Measurements from ENCODE around the gene DAB2IP.

Gene DAB2IP

DNA sequence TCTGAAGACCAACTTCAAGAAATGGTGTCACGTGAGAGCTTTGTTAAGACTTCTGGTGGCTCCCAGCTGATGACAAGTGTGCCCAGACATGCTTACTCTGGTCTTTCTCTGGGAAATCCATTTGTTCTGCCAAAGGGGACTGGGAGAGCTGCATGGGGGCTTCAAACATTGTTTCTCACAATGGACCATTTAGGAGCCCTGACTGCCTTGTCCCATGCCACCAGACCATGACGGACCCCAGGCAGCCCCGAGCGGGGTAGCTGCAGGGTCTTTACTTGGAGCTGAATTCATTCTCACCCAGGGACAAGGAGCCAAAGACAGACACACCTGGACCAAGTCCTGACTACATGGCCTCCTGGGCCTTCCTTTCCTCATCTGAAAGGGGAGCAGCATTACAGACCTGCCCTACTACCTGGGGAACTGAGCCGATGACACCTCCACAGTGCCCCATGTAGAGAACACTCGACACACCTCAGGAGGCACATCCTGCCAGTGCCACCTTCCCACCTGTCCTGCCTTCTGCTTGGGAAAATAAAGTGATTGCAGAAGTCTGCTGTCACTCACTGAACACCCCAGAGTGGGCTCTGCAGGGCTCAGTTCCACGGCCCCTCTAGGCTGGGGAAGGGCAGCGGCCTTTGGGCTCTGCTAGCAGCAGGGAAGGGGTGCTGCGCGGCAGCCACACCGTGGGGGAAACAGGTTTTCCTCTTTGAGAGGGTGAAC, 169.0 kb downstream of the DAB2IP start:
- H3K4me1 ChIP-seq (ENCODE audit: control insufficient read depth in 2 of 2, insufficient read depth in 1 of 2, low read depth in 1 of 2, low read length in 2 of 2), result peaks cover 23 to 29% of the 10 kb centered on the region in 2 donors
- WGBS, 2 donors (ENCODE audit: extremely low coverage in 2 of 2, insufficient read length in 2 of 2, insufficient replicate concordance in 1 of 2), result no CpG with 5 or more reads among the region's 11 CpGs

DNA sequence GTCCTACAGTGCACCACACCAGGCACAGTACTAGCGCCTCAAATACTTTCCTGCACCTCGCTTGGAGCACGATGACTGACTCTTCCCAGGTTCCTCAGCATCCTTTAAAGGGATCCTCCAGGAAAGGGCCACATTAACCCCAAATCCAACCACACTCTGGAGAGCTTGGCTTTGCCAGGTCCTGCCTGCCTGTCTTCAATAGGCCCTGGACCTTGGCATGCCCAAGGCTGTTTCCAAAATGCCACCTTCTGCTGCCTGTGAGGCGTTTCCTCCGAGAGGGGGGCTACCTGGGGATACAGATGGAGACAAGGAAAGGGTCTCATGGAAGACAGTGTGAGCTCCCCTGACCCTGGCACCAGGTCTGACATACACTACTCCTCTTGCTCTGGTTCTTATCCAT, 169.9 kb downstream of the DAB2IP start:
- H4K8ac ChIP-seq (ENCODE audit: low read depth, low read length), result no peak overlapping the region
- H3K4ac ChIP-seq (ENCODE audit: low read length), result no peak overlapping the region
- H3K4me2 ChIP-seq (ENCODE audit: insufficient read depth, low read length, poor library complexity, severe bottlenecking), result no peak overlapping the region
- no CpG with 5 or more reads among the region's 5 CpGs for WGBS, 2 donors (ENCODE audit: extremely low coverage in 2 of 2, insufficient read length in 2 of 2, insufficient replicate concordance in 1 of 2)
- no peak overlapping the region for H4K91ac ChIP-seq (ENCODE audit: low read depth, low read length, poor library complexity)
- peaks cover 21 to 22% of the 10 kb centered on the region in 2 donors for H3K4me1 ChIP-seq (ENCODE audit: control insufficient read depth in 2 of 2, insufficient read depth in 1 of 2, low read depth in 1 of 2, low read length in 2 of 2)
- H3K23ac ChIP-seq (ENCODE audit: low read depth, low read length, poor library complexity), result no peak overlapping the region
- no peak for DNase-seq (ENCODE audit: low spot score)
- peak overlapping the region; percentile 57 for H3K14ac ChIP-seq (ENCODE audit: low read length)
- H3K9me3 ChIP-seq (replicated peaks in 1 of 2; ENCODE audit: control insufficient read depth in 2 of 2, insufficient read depth in 1 of 2, low read depth in 1 of 2, low read length in 2 of 2), result peaks cover 0 to 2% of the 10 kb centered on the region in 2 donors
- H3K4me3 ChIP-seq (ENCODE audit: low read length in 2 of 2), result no peak overlapping the region
- H3K27ac ChIP-seq (replicated peaks; ENCODE audit: low read length), result no peak overlapping the region
- no peaks in the 10 kb centered on the region for H3K79me1 ChIP-seq (ENCODE audit: low read depth, low read length)
- H2AFZ ChIP-seq (ENCODE audit: low read length), result no peak overlapping the region
- no peak overlapping the region for H3K18ac ChIP-seq (ENCODE audit: low read length)
- no peak overlapping the region for H3K9ac ChIP-seq (ENCODE audit: low read depth, low read length, poor library complexity)
- no peaks in the 10 kb centered on the region for H3K36me3 ChIP-seq (replicated peaks in 1 of 2; ENCODE audit: control insufficient read depth in 2 of 2, insufficient read depth in 2 of 2, low read length in 2 of 2)
- no peak overlapping the region for H2BK120ac ChIP-seq (ENCODE audit: low read depth, low read length)
- H2BK15ac ChIP-seq (ENCODE audit: low read length), result peak overlapping the region; percentile 13
- H2BK5ac ChIP-seq (ENCODE audit: low read length), result no peak overlapping the region
- no peak overlapping the region for H2BK12ac ChIP-seq (ENCODE audit: low read length)
- peak overlapping the region; percentile 81 for H2AK5ac ChIP-seq (ENCODE audit: low read depth, low read length)
- H3K27me3 ChIP-seq (ENCODE audit: control insufficient read depth in 3 of 3, insufficient read depth in 3 of 3, low read depth in 1 of 3, low read length in 3 of 3), result peaks cover 0 to 41% (median 0%) of the 10 kb centered on the region in 3 experiments

More for the DNA sequence above, 169.0 kb downstream of the DAB2IP start:
- Histone ChIP-seq H3K36me3 (replicated peaks in 1 of 2; ENCODE audit: control insufficient read depth in 2 of 2, insufficient read depth in 2 of 2, low read length in 2 of 2) (no peaks in the 10 kb centered on the region), H2AK5ac (ENCODE audit: low read depth, low read length) (peak overlapping the region; percentile 33), H3K23ac (ENCODE audit: low read depth, low read length, poor library complexity) (no peak overlapping the region), H2BK15ac (ENCODE audit: low read length) (peak overlapping the region; percentile 41), H3K18ac (ENCODE audit: low read length) (peak overlapping the region; percentile 17), H3K14ac (ENCODE audit: low read length) (no peak overlapping the region), H3K4me3 (ENCODE audit: low read length in 2 of 2) (peak overlapping the region in 1 of 2 donors; percentile 26), H3K9me3 (replicated peaks in 1 of 2; ENCODE audit: control insufficient read depth in 2 of 2, insufficient read depth in 1 of 2, low read depth in 1 of 2, low read length in 2 of 2) (peaks cover 0 to 2% of the 10 kb centered on the region in 2 donors), H2BK120ac (ENCODE audit: low read depth, low read length) (peak overlapping the region; percentile 12), H2BK5ac (ENCODE audit: low read length) (peak overlapping the region; percentile 56), H3K27me3 (ENCODE audit: control insufficient read depth in 3 of 3, insufficient read depth in 3 of 3, low read depth in 1 of 3, low read length in 3 of 3) (peaks cover 0 to 49% (median 0%) of the 10 kb centered on the region in 3 experiments), H4K8ac (ENCODE audit: low read depth, low read length) (no peak overlapping the region), H2AFZ (ENCODE audit: low read length) (peak overlapping the region; percentile 77), H3K4me2 (ENCODE audit: insufficient read depth, low read length, poor library complexity, severe bottlenecking) (peak overlapping the region; percentile 49), H3K9ac (ENCODE audit: low read depth, low read length, poor library complexity) (no peak overlapping the region), H3K27ac (replicated peaks; ENCODE audit: low read length) (peak overlapping the region; percentile 22), H3K79me1 (ENCODE audit: low read depth, low read length) (no peaks in the 10 kb centered on the region), H2BK12ac (ENCODE audit: low read length) (no peak overlapping the region), H4K91ac (ENCODE audit: low read depth, low read length, poor library complexity) (no peak overlapping the region), H3K4ac (ENCODE audit: low read length) (no peak overlapping the region)
- no peak for DNase-seq (ENCODE audit: low spot score)

DNA sequence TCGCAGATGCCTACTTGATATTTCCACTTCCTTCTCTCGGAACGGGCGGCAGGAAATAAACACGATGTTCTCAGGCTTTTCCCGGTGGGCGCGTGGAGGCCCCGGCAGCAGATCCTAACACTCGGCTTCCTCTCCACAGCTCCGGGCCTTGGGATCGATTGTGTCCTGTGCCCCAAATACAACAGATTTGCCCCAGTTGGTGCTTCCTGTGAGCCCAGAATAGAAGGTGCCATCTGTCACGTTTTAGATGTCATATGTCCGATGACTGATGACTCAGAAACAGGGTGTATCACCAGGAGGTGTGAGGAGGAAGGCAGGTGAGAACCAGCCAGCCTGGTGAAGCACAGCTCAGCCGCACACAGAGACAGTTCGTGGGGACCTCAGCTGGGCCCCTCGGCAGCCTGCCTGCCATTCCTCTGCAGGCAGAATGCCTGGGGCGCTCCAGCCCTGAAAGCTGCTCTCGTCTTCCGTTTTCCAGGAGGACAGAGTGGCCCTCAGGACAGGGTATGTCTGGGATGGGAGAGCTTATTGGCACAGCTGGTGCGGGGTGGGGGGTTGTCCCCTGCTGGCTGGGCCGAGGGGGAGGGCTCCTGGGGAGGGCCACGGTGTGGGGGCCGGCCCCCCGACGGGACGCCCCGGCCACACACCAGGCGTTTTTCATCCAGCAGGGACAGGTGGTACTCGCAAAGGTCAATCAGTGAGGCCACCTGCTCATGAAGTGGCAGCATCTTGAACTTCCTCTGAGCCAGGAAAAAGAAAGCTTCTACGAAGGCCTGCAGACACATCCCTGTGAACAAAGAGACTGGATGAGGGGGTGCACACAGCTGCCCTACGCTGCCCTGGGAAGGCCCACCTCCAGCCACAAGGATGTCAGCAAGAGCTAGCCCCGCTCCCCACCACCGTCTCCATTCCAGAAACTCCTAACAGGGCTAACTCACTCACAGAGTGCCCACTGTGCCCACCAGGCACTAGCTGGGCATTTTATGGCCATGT, 171.0 kb downstream of the DAB2IP start:
- no peak overlapping the region for H2BK5ac ChIP-seq (ENCODE audit: low read length)
- no peak overlapping the region for H3K14ac ChIP-seq (ENCODE audit: low read length)
- no peak overlapping the region for H2BK12ac ChIP-seq (ENCODE audit: low read length)
- no peak overlapping the region for H3K9ac ChIP-seq (ENCODE audit: low read depth, low read length, poor library complexity)
- peaks cover 20% of the 10 kb centered on the region in 2 donors for H3K4me1 ChIP-seq (ENCODE audit: control insufficient read depth in 2 of 2, insufficient read depth in 1 of 2, low read depth in 1 of 2, low read length in 2 of 2)
- no peak overlapping the region for H3K23ac ChIP-seq (ENCODE audit: low read depth, low read length, poor library complexity)
- no peak overlapping the region for H3K4ac ChIP-seq (ENCODE audit: low read length)
- H3K36me3 ChIP-seq (replicated peaks in 1 of 2; ENCODE audit: control insufficient read depth in 2 of 2, insufficient read depth in 2 of 2, low read length in 2 of 2), result no peaks in the 10 kb centered on the region
- no peak overlapping the region for H2AFZ ChIP-seq (ENCODE audit: low read length)
- H3K27ac ChIP-seq (replicated peaks; ENCODE audit: low read length), result no peak overlapping the region
- DNase-seq (ENCODE audit: low spot score), result no peak
- H2BK120ac ChIP-seq (ENCODE audit: low read depth, low read length), result no peak overlapping the region
- no peak overlapping the region for H3K4me2 ChIP-seq (ENCODE audit: insufficient read depth, low read length, poor library complexity, severe bottlenecking)
- no peak overlapping the region for H4K8ac ChIP-seq (ENCODE audit: low read depth, low read length)
- no peaks in the 10 kb centered on the region for H3K79me1 ChIP-seq (ENCODE audit: low read depth, low read length)
- no peaks in the 10 kb centered on the region for H3K9me3 ChIP-seq (replicated peaks in 1 of 2; ENCODE audit: control insufficient read depth in 2 of 2, insufficient read depth in 1 of 2, low read depth in 1 of 2, low read length in 2 of 2)
- no peak overlapping the region for H3K4me3 ChIP-seq (ENCODE audit: low read length in 2 of 2)
- no CpG with 5 or more reads among the region's 34 CpGs for WGBS, 2 donors (ENCODE audit: extremely low coverage in 2 of 2, insufficient read length in 2 of 2, insufficient replicate concordance in 1 of 2)
- H3K18ac ChIP-seq (ENCODE audit: low read length), result peak overlapping the region; percentile 68
- H2AK5ac ChIP-seq (ENCODE audit: low read depth, low read length), result peak overlapping the region; percentile 32
- H2BK15ac ChIP-seq (ENCODE audit: low read length), result peak overlapping the region; percentile 63
- H4K91ac ChIP-seq (ENCODE audit: low read depth, low read length, poor library complexity), result no peak overlapping the region
- H3K27me3 ChIP-seq (ENCODE audit: control insufficient read depth in 3 of 3, insufficient read depth in 3 of 3, low read depth in 1 of 3, low read length in 3 of 3), result peaks cover 0 to 32% (median 0%) of the 10 kb centered on the region in 3 experiments
